Spinal cord (tissue), 10 donors: ENCODE measurements around the gene SRP14. TPM values are rescaled to one million over a fixed set of nuclear protein-coding genes. Genes with fewer than 3 reads are reported as not detected.

Source experiments
- DNase-seq, 6 donors: peaks; one replicate each; pipeline versions ENCODE4 v3.0.0 to v3.0.0-alpha.2; 2013 to 2015; ENCODE audit warnings: low spot score in 6 of 6, low read depth in 4 of 6
- H3K27ac ChIP-seq: one replicate; pipeline ENCODE4 v1.5.1; 2013; ENCODE audit warnings: low read depth, low read length, control low read depth
- H3K27me3 ChIP-seq: one replicate; pipeline ENCODE4 v1.6.1; 2013; ENCODE audit warnings: low read length; ENCODE audit not compliant: control insufficient read depth, insufficient read depth
- H3K36me3 ChIP-seq: one replicate; pipeline ENCODE4 v1.6.1; 2013; ENCODE audit warnings: low read length; ENCODE audit not compliant: control insufficient read depth, insufficient read depth
- H3K4me1 ChIP-seq: one replicate; pipeline ENCODE4 v1.6.1; 2013; ENCODE audit warnings: low read length; ENCODE audit not compliant: control insufficient read depth, insufficient read depth
- H3K4me3 ChIP-seq: one replicate; pipeline ENCODE4 v1.5.1; 2013; ENCODE audit warnings: low read depth, low read length, control low read depth
- H3K9me3 ChIP-seq: one replicate; pipeline ENCODE4 v1.6.1; 2013; ENCODE audit warnings: low read length; ENCODE audit not compliant: control insufficient read depth, insufficient read depth
- WGBS: methylation state at CpG from one replicate; pipeline ENCODE4 v1.1.5; 2013; ENCODE audit warnings: missing lambda C conversion rate; ENCODE audit not compliant: insufficient coverage; 5-methylcytosine and 5-hydroxymethylcytosine counted together
- long read RNA-seq, 4 donors: transcript quantifications; one replicate each; lab custom pipeline, GENCODE V29; 2026
- polyA plus RNA-seq, 2 donors: library from polyadenylated mRNA; unstranded; fragments of 120-200 nt; gene quantifications; one replicate each; pipeline ENCODE4 v1.2.1, GENCODE V29; 2013; ENCODE audit not compliant: insufficient read length in 2 of 2
- total RNA-seq, 2 donors: library from RNA; depleted of rRNA in 1 of 2; stranded (reverse); fragments of 120-200 nt in 1 of 2; fragments of >200 nt in 1 of 2; gene quantifications; one replicate each; pipeline versions ENCODE4 v1.2.3 to v1.2.4, GENCODE V29; 2013 to 2014
- donor health status: healthy.

SRP14 gene, protein sequence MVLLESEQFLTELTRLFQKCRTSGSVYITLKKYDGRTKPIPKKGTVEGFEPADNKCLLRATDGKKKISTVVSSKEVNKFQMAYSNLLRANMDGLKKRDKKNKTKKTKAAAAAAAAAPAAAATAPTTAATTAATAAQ
- total RNA-seq, result 100 to 1,000 TPM; 149 to 337 TPM
- 100 to 1,000 TPM; 511 to 561 TPM for polyA plus RNA-seq
- long read RNA-seq, donor 1, transcript SRP14-204 (4 exons, 780 nt), result minor isoform, 37 of 541 reads
- long read RNA-seq, donor 1, transcript SRP14-201 (5 exons, 1,077 nt), result major isoform, 435 of 541 reads
- long read RNA-seq, donor 1, partial matches to known transcripts, result 30 of 541 reads
- long read RNA-seq, donor 1, other reads (novel, unspliced or antisense), result 37 of 541 reads
- long read RNA-seq, donor 2, transcript SRP14-201 (5 exons, 1,077 nt), result major isoform, 183 of 226 reads
- long read RNA-seq, donor 2, transcript SRP14-205 (4 exons, 578 nt), result minor isoform, 5 of 226 reads
- long read RNA-seq, donor 2, transcript SRP14-204 (4 exons, 780 nt), result minor isoform, 8 of 226 reads
- long read RNA-seq, donor 2, partial matches to known transcripts, result 14 of 226 reads
- long read RNA-seq, donor 2, other reads (novel, unspliced or antisense), result 16 of 226 reads
- long read RNA-seq, donor 3, transcript SRP14-204 (4 exons, 780 nt), result minor isoform, 23 of 303 reads
- long read RNA-seq, donor 3, transcript SRP14-201 (5 exons, 1,077 nt), result major isoform, 240 of 303 reads
- long read RNA-seq, donor 3, transcript SRP14-205 (4 exons, 578 nt), result minor isoform, 8 of 303 reads
- long read RNA-seq, donor 3, partial matches to known transcripts, result 14 of 303 reads
- long read RNA-seq, donor 3, other reads (novel, unspliced or antisense), result 18 of 303 reads
- long read RNA-seq, donor 4, transcript SRP14-205 (4 exons, 578 nt), result minor isoform, 5 of 968 reads
- long read RNA-seq, donor 4, transcript SRP14-201 (5 exons, 1,077 nt), result major isoform, 726 of 968 reads
- long read RNA-seq, donor 4, transcript SRP14-204 (4 exons, 780 nt), result minor isoform, 56 of 968 reads
- long read RNA-seq, donor 4, partial matches to known transcripts, result 93 of 968 reads
- long read RNA-seq, donor 4, other reads (novel, unspliced or antisense), result 87 of 968 reads

GRCh38 chr15:40038638-40039543, at the start of gene SRP14:
SRP14 (minus strand) TSS chr15:40039181; CDS start chr15:40039116, 65 bp downstream.
- H3K27me3 ChIP-seq, result no peaks in the 10 kb centered on the region
- peaks cover 12% of the 10 kb centered on the region for H3K36me3 ChIP-seq
- H3K4me1 ChIP-seq, result peaks cover 7% of the 10 kb centered on the region
- DNase-seq, result peak; percentile 85 to 98 (median 90)
- no peaks in the 10 kb centered on the region for H3K9me3 ChIP-seq
- 0% methylated on average over 38 of the region's 59 CpGs for WGBS
- peak within 1 kb of the TSS; percentile 97 for H3K27ac ChIP-seq
- H3K4me3 ChIP-seq, result peak within 1 kb of the TSS; percentile 99

DNA sequence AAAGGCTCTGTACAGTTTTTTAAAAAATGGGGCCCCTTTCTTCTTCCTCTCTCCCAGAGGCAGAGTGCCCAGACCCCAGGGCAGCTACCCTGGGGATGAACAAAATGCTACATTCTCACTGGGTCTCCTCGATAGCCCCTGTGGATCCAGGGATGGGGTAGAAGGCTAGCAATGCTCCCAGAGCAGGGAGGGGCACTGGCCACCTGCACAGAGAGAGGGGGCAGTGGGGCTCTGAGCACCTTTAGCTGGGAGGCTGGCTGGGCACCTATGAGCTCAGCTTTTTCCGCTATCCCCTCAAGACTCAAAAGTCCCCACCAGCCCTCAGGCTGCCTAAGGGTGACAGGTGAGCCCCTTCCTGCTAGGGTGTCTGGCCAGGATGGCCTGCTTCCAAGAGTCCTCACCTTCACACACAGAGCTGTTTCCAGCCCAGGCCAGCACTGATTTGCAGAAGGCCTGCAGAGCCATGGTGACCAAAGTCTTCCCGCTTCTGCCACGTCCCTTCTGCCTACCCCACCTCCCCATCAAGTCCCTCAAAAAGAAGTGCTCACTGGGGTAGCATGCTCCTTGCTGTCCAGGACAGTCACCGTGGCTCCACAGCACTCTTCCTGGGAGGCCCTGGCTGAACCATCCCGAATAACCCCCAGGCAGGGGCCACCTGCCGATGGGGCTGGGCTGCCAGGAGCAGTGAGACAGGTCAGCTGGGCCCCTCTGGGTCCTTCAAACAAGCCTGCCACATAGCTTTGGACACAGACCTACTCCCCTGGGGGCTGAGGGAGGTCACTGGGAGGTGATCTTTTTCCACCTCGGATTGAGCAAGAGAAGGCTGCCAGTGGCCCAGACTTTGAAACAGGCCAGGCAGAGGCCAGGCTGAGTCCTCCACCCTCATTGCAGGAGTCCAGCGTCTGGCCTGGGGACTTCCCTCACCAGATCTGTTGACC, 49.3 kb upstream of the SRP14 start:
- peaks cover 62% of the 10 kb centered on the region for H3K4me1 ChIP-seq
- H3K36me3 ChIP-seq, result peaks cover 4% of the 10 kb centered on the region
- no peaks in the 10 kb centered on the region for H3K27me3 ChIP-seq
- no peak for DNase-seq
- peak overlapping the region; percentile 37 for H3K27ac ChIP-seq
- no peaks in the 10 kb centered on the region for H3K9me3 ChIP-seq
- no peak overlapping the region for H3K4me3 ChIP-seq
- 58% methylated on average over 8 of the region's 9 CpGs for WGBS

- H3K9me3 ChIP-seq, result no peaks in the 10 kb centered on the region
- H3K27ac ChIP-seq, result no peak overlapping the region
- peaks cover 57% of the 10 kb centered on the region for H3K4me1 ChIP-seq
- no peak overlapping the region for H3K4me3 ChIP-seq
- peaks cover 4% of the 10 kb centered on the region for H3K27me3 ChIP-seq
- DNase-seq, result no peak
- H3K36me3 ChIP-seq, result peaks cover 4% of the 10 kb centered on the region
- 37% methylated on average over 3 of the region's 14 CpGs for WGBS
These were observed 48.3 kb upstream of the SRP14 start for GRCh38 chr15:40087068-40087810.

DNA sequence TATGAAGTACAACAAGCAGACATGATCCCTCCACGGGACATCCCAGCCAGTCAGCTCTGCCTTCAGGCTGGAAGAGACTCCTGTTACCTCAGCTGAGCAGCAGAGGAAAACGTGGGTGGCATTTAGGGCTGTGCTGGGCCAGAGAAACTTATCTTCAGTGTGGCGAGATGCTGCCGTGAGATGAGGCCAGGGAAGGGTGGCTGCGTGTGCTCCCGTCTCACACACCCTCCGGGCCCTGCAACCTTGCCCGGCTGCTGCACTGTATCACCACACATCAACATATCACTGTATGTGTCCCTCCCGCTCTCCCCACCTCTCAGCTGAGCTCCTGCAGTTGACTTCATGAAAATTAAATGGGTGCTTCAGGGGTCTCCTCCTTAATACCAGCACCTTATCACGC, 46.3 kb upstream of the SRP14 start:
- WGBS, result 63% methylated on average over 2 of the region's 10 CpGs
- H3K27ac ChIP-seq, result no peak overlapping the region
- H3K4me3 ChIP-seq, result no peak overlapping the region
- H3K4me1 ChIP-seq, result peaks cover 44% of the 10 kb centered on the region
- H3K9me3 ChIP-seq, result no peaks in the 10 kb centered on the region
- H3K36me3 ChIP-seq, result no peaks in the 10 kb centered on the region
- no peak for DNase-seq
- H3K27me3 ChIP-seq, result peaks cover 6% of the 10 kb centered on the region

DNA sequence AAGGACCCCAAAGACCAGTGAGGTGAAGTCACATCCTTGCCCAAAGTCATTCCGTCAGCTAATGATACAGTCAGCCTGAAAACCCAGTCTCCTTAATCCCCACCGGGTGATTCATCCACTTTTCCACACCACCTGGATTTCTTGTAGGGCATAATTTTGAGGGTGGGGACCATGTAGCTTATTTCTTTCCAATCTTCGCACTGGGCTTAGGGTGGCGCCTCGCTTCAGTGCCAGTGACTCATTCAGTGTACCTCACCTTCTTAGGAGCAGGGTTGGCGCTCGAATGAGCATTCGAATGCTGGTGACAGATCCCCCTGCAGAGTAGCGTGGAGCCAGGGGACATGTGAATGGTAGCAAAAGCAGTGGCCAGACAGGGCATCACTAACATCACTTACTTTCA, 45.7 kb upstream of the SRP14 start:
- no peak for DNase-seq
- Histone ChIP-seq H3K27me3 (peaks cover 8% of the 10 kb centered on the region), H3K4me3 (no peak overlapping the region), H3K4me1 (peaks cover 39% of the 10 kb centered on the region), H3K27ac (no peak overlapping the region), H3K9me3 (no peaks in the 10 kb centered on the region), H3K36me3 (no peaks in the 10 kb centered on the region)
- WGBS, result 100% methylated on average over 5 of the region's 9 CpGs

GRCh38 chr15:40082195-40082883, 43.4 kb upstream of the SRP14 start:
- peak overlapping the region; percentile 92 for H3K27ac ChIP-seq
- H3K27me3 ChIP-seq, result peaks cover 8% of the 10 kb centered on the region
- WGBS, result 79% methylated on average over 8 of the region's 12 CpGs
- peaks cover 18% of the 10 kb centered on the region for H3K4me1 ChIP-seq
- no peak for DNase-seq
- no peaks in the 10 kb centered on the region for H3K9me3 ChIP-seq
- H3K4me3 ChIP-seq, result peak overlapping the region; percentile 29
- no peaks in the 10 kb centered on the region for H3K36me3 ChIP-seq

DNA sequence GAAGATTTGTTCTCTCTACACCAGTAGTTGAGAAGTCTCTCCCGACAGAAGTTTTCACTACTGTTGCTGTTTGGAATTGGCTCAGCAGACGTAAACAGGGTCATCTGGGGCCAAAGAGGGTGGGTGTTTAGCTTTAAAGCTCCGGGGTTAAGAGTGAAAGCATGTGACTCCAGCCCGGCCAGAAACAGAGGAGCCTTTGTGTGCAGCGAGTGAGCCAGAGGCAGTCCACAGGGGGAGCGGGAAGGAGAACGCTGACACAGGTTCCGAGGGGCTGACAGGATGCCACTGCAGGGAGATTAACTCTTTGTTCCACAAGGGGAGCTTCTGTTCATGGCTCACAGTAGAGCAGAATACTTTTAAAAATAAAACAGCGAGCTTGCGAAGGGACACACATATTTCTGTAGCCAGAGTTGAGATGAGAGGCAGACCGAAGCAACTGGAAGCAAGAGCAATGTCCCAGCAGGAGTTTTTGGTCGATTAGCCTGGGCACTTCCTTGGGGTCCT, 42.8 kb upstream of the SRP14 start:
- WGBS, result under 1% methylated on average over 12 of the region's 12 CpGs
- no peaks in the 10 kb centered on the region for H3K36me3 ChIP-seq
- peaks cover 16% of the 10 kb centered on the region for H3K4me1 ChIP-seq
- peak in 4 of 6 donors; percentile 67 to 91 (median 78) for DNase-seq
- H3K27me3 ChIP-seq, result peaks cover 8% of the 10 kb centered on the region
- H3K9me3 ChIP-seq, result no peaks in the 10 kb centered on the region
- peak overlapping the region; percentile 29 for H3K4me3 ChIP-seq
- H3K27ac ChIP-seq, result peak overlapping the region; percentile 92
